ENCODE results near the gene TAAR5.
"Not testable (repeated sequence)": the region's sequence is repeated elsewhere in the genome, so short reads cannot be mapped to it uniquely, and the experiment has no call there.

TAAR5 gene

DNA sequence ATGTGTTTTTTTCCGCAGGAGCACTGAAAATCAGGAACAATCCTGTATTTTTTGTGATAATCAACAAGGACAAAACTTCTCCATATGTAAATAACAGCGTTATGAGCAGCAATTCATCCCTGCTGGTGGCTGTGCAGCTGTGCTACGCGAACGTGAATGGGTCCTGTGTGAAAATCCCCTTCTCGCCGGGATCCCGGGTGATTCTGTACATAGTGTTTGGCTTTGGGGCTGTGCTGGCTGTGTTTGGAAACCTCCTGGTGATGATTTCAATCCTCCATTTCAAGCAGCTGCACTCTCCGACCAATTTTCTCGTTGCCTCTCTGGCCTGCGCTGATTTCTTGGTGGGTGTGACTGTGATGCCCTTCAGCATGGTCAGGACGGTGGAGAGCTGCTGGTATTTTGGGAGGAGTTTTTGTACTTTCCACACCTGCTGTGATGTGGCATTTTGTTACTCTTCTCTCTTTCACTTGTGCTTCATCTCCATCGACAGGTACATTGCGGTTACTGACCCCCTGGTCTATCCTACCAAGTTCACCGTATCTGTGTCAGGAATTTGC is 19.2 kb downstream of the TAAR5 start, which contains the start of gene TAAR6:
TAAR6 (plus strand) TSS at position 102 of the 557 bp plus-strand sequence; CDS start at position 102, 0 bp downstream.
- no peak for DNase-seq

DNA sequence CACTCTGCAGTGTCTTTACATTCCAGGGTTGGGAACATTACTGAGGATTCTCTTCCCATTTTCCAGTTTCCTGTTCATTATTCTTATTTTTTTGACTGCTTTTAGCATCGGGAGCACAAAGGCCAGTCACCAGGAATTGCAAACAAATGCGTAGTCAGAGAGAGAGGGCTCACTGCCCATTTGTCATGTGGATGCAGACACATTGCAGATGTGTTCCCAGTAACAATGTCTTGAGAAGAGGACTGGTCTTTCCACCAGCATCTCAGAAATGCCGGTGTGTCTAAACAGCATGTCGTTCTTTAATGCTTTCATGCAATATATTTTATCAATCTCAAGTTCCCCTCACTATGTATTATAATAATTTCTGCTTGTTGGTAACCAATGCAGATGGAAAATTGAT is 20.4 kb downstream of the TAAR5 start:
- no peak for DNase-seq

DNA sequence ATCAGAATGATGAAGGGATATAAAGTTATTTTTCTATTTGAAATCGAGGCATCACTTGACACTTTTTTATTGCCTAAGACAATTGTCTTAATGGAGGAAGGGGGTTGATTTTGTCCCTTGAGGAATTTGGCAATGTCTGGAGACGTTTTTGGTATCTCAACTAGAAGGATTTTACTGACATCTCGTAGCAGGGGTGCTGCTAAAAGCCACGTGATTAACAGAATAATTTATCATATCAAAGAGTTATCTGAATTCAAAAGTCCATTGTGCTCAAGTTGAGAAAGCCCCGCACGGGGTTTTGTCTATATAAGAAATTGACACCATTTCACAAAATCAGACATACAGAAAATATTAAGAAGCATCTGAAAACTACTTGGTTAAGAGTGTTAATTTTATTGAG is 20.9 kb downstream of the TAAR5 start:
- DNase-seq = no peak

DNA sequence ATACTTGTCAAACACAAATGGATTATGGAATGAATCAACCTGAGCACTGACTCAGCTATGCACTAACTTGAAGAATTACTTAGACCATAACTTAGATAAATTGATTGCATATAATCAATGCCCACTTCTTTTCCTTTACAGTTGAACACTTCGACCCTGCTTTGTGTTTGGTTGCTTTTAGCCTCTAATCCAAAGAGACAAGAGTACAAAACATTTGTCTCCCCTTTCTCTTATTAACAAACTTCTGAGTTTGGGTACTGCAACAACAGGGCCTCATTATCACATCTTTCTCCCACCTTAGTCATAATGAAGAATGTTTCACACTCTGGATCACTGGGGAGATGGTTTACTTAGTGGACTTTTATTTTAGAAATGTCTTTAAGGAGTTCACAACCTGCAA is 22.0 kb downstream of the TAAR5 start:
- DNase-seq = no peak

DNA sequence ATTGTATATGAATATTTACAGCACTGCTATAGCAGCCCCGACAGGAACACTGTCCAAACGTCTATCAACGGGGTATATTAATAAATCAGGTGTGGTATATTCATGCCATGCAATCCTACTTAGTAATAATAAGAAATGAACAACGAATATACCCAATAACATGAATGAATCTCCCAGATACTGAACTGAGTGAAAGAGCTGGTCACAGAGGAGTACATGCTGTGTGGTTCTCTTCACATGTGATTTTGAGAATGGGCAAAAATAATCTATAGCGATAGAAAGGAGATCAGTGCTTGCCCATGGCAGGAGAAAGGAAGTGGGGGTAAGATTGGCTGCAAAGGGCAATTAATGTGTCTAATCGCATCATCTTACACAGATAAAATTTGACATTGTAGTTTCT is 23.1 kb downstream of the TAAR5 start:
- DNase-seq = peak in 1 of 3 experiments; percentile 20

DNA sequence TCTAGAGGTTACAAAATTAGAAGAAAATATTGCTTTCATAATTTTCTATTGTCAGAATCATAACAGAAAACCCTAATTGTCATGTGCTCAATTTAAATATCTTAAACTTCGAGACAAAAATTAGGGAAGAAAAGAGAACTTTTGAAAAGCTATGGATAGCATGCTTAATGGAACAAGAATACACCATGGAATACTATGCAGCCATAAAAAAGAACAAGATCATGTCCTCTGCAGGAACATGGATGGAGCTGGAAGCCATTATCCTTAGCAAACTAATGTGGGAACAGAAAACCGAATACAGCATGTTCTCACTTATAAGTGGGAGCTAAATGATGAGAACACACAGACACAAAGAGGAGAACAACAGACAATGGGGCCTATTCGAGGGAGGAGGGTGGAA is 29.5 kb downstream of the TAAR5 start:
- DNase-seq = not testable (repeated sequence)

DNA sequence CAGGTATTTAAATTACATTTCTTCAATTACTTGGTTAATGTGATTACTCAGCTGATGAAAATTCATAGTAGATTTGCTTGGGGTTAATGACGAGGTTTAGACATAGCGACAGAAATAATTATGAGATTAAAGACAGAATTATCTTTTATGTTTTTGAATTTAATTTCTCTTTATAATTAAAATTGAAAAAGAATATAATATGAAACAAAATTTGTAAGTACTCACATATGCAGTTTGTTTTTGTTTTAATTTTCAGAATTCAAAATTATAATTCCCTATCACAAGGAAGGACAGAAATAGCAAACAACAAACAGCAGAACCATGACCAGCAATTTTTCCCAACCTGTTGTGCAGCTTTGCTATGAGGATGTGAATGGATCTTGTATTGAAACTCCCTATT is 37.2 kb downstream of the TAAR5 start, which contains the start of gene TAAR8:
TAAR8 (plus strand) TSS at position 301 of the 400 bp plus-strand sequence; CDS start at position 322, 21 bp downstream.
- no peak for DNase-seq

DNA sequence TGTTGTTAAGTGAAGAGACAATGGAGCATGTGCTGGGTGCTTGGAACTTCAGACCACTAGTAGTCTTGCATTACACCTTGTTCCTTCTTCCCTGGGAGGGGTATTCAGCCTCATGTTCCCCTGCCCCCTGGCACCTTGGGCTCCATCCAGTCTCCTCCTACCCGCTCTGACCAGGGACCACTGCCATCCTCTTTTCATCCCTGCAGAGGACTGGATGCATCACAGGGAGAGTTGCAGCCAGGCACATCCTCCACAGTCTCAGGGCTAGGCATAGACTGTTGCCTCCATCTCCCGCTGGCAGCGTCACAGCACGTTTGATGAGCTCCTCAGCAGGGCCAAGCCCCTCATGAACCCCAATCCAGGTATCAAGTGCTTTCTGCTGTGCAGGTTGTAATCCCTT is 38.3 kb downstream of the TAAR5 start:
- no peak for DNase-seq

DNA sequence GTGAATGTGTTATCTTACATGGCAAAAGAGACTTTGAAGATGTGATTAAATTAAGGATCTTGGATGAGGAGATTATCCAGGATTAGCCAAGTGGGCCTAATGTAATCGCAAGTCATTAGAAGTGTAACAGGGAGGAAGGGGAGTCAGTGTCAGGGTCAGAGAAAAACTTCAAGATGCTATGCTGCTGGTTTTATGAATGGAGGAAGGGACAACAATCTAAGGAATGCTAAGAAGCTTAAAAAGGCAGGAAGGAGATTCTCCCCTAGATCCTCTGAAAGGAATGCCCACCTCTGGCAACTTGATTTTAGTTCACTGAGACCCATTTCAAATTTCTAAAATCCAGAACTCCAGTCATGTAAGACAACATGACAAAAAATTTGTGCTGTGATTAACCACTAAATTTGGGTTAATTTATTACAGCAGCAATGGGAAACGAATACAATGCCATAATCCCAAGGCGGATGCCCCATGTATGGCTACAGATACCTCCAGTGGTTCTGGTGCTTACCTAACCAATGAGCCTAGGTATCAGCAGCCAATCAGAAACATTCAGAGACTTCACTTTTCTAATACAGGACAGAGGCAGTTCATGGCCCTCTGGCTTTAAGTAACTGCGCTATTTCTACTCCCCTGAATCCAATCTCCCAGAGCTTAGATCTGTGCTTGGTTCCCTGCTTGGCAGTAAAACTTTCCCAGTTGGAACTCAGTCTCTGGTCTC is 40.6 kb downstream of the TAAR5 start:
- no peak for DNase-seq

DNA sequence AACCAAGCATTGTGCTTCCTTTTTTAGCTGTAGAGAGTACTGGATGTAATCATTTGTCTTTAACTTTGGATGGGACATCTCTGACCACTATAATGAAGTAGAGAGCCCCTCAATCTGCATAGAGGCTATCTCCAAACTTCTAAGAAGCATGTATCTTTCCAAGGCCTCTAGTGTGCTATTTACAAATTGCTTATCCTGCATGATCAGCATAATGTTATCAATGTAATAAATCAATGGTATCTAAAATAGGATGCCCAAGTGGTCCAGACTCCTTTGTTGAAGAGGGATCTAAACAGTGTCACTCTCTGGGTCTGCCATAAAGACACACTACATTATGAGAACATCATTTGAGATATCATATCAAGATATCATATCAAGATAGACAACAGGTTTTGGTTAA is 44.7 kb downstream of the TAAR5 start:
- no peak for DNase-seq

Measured in NCI-H1417 (cell line).